Measurements from ENCODE around the gene SLC2A11.

GRCh38 chr22:23895599-23896144 is 38.0 kb downstream of the SLC2A11 start:
- no peak for TF ChIP-seq CTCF (IDR thresholded peaks at IDR 0.05)
- no peak for TF ChIP-seq POLR2A (IDR thresholded peaks at IDR 0.05)
